Tibial artery (tissue), 4 donors: ENCODE data around the gene ZCCHC14.

Experiments used
- DNase-seq, 2 donors: peaks; one replicate each; pipeline ENCODE4 v3.0.0-alpha.2; 2019
- H3K27ac ChIP-seq, 2 donors: fragments of 200-600 bp; sonication (generic) in 1 of 2; 1 replicate in 1 of 2; 2 replicates in 1 of 2; pipeline ENCODE4 v1.5.1; 2018 to 2019; ENCODE audit warnings: mild to moderate bottlenecking in 1 of 2
- H3K27me3 ChIP-seq, 2 donors: fragments of 200-600 bp; sonication (generic) in 1 of 2; one replicate each; pipeline versions ENCODE4 v1.5.1 to v1.6.0; 2016 to 2019
- H3K36me3 ChIP-seq, 3 donors: fragments of 200-600 bp; sonication (generic) in 2 of 3; one replicate each; pipeline ENCODE4 v1.5.1; 2016 to 2019; ENCODE audit warnings: mild to moderate bottlenecking in 2 of 3
- H3K4me1 ChIP-seq, 4 donors: fragments of 200-600 bp; sonication (generic) in 2 of 4; 1 replicate in 3 of 4; 2 replicates in 1 of 4; pipeline ENCODE4 v1.5.1; 2016 to 2019
- H3K4me3 ChIP-seq, 2 donors: fragments of 200-600 bp; sonication (generic) in 1 of 2; 1 replicate in 1 of 2; 2 replicates in 1 of 2; pipeline ENCODE4 v1.5.1; 2018 to 2019; ENCODE audit warnings: mild to moderate bottlenecking in 2 of 2
- H3K9me3 ChIP-seq, 3 donors: fragments of 200-600 bp; sonication (generic) in 1 of 3; one replicate each; pipeline ENCODE4 v1.5.1; 2016 to 2019
- CTCF ChIP-seq, 2 experiments: fragments of 200-600 bp in 1 of 2; fragments of 450-650 bp in 1 of 2; IDR thresholded peaks; one replicate each; pipeline ENCODE4 v1.5.1; 2017 to 2019; ENCODE audit warnings: antibody characterized with exemption in 2 of 2, mild to moderate bottlenecking in 1 of 2, moderate library complexity in 1 of 2
- intact Hi-C: fragments of 100-400 bp; cut with DNase I; formaldehyde crosslinking; loops from one replicate; pipeline ENCODE4 v1.15.0; 2023; ENCODE audit warnings: low total_unique reads

ZCCHC14 gene

GRCh38 chr16:87453326-87453725, 39.5 kb downstream of the ZCCHC14 start:
- intact Hi-C loops = no loop called here
- no peaks in the 10 kb centered on the region for H3K9me3 ChIP-seq
- DNase-seq = no peak
- H3K27ac ChIP-seq = no peak overlapping the region
- H3K36me3 ChIP-seq = peaks cover 5 to 53% (median 42%) of the 10 kb centered on the region in 3 donors
- no peak overlapping the region for H3K4me3 ChIP-seq
- H3K27me3 ChIP-seq = no peaks in the 10 kb centered on the region
- no peak for TF ChIP-seq CTCF (IDR thresholded peaks at IDR 0.05)
- H3K4me1 ChIP-seq = peaks cover 0 to 12% (median 3%) of the 10 kb centered on the region in 4 donors

DNA sequence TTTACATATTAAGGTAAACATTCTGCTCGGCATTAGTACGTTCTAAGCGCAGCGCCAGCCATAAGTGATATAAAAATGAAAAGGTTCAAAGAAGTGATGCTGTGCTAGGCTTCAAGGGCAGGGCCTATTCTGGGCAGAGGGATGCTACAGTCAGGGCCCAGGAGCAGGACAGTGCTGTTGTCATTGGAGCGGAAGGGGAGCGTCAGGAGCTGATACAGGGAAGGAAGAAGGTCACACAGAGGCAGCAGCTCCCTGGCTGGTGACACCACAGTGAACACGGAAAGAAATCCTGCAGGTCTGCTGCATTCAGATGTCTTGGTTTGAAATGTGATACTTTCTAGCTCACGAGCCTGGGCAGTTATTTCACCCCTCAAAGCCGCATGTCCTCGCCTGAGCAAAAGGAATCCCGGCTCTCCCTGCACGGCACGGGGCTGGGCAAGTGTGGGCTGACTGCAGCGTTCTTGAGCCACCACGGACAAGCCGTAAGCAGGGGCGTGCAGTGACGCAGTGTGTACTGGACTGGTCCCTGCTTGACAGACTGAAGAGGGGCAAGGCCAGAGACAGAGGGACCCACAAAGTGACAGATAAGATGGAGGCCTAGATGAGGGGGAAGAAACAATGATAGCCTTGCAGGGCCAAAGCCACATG, 41.1 kb downstream of the ZCCHC14 start:
- H3K9me3 ChIP-seq = no peaks in the 10 kb centered on the region
- H3K36me3 ChIP-seq = peaks cover 7 to 57% (median 49%) of the 10 kb centered on the region in 3 donors
- no peak for TF ChIP-seq CTCF (IDR thresholded peaks at IDR 0.05)
- no peak for DNase-seq
- H3K4me1 ChIP-seq = no peaks in the 10 kb centered on the region
- H3K27ac ChIP-seq = no peak overlapping the region
- no peaks in the 10 kb centered on the region for H3K27me3 ChIP-seq
- no peak overlapping the region for H3K4me3 ChIP-seq
- intact Hi-C loops = no loop called here

DNA sequence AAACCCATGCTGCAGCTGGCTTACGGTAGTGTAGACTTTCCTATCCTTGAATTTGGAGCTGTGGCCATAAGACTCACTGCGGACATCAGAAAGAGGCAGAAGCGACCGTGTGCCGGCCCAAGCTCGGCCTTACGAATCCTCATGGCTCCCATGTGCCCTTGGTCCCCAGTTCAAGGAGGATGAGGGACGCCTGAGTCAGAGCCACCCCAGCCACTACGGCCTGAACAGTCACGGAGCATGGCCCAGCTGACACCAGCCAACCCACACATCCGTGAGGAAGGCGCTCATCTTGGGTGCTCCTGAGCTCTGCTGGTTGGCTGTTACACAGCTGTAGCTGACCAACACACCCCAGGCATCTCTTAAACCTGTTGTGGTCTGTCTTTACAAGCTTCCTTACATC, 44.0 kb downstream of the ZCCHC14 start:
- no peak for TF ChIP-seq CTCF (IDR thresholded peaks at IDR 0.05)
- intact Hi-C loops = no loop called here
- Histone ChIP-seq H3K4me1 (no peaks in the 10 kb centered on the region), H3K9me3 (no peaks in the 10 kb centered on the region), H3K27me3 (no peaks in the 10 kb centered on the region), H3K36me3 (peaks cover 8 to 51% (median 44%) of the 10 kb centered on the region in 3 donors), H3K4me3 (no peak overlapping the region), H3K27ac (no peak overlapping the region)
- no peak for DNase-seq

DNA sequence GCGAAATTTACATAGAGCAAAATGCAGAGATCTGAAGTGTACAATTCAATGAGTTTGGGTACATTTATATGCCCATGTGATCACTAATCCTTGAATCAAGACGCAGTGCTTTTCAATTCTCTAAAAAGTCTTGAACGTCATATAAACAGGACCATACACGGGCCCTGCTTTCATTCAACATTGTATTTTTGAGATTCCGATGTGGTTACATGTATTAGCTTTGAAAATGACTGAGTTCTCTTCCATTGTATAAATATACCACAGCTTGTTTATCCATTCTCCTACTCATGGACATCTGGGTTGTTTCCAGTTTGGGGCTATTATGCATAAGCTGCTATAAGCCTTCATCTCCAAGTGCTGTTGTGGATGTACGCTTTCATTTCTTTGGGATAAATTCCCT, 45.5 kb downstream of the ZCCHC14 start:
- Histone ChIP-seq H3K4me3 (no peak overlapping the region), H3K4me1 (no peaks in the 10 kb centered on the region), H3K27me3 (no peaks in the 10 kb centered on the region), H3K9me3 (no peaks in the 10 kb centered on the region), H3K36me3 (peaks cover 8 to 47% (median 36%) of the 10 kb centered on the region in 3 donors), H3K27ac (no peak overlapping the region)
- DNase-seq = no peak
- intact Hi-C loops = no loop called here
- TF ChIP-seq CTCF (IDR thresholded peaks at IDR 0.05) = no peak

DNA sequence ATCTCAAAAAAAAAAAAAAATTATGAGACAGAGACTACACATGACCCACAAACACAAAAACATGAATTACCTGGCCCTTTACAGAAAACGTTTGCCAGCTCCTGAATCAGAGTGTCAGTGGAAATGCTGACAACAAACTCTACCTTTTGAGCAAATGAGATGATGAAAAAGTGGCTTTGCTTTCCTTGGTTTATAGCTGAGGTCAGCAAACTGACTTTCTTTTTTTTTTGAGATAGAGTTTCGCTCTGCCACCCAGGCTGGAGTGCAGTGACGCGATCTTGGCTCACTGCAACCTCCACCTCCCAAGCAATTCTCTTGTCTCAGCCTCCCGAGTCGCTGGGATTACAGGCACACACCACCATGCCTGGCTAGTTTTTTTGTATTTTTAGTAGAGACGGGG, 46.3 kb downstream of the ZCCHC14 start:
- Histone ChIP-seq H3K4me3 (no peak overlapping the region), H3K9me3 (no peaks in the 10 kb centered on the region), H3K36me3 (peaks cover 8 to 39% (median 30%) of the 10 kb centered on the region in 3 donors), H3K27me3 (no peaks in the 10 kb centered on the region), H3K27ac (no peak overlapping the region), H3K4me1 (no peaks in the 10 kb centered on the region)
- DNase-seq = no peak
- intact Hi-C loops = no loop called here
- no peak for TF ChIP-seq CTCF (IDR thresholded peaks at IDR 0.05)

DNA sequence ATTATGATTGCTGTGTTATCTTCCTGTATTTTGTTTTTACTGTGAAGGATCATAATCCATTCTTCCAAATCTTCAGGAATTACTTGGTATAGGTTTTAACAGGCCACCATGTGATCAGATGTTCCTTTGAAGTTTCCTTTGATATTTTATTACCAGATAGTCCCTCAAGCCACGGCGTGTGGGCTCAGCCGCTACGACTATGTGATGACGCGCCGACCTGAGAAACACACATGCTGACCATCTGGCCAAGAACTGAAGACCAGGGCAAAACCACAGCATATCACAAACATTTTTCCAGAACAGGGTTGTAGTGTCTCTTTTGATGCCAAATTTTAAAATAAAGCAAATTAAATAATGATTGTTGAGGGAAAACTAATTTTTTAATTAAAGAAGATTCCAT, 47.3 kb downstream of the ZCCHC14 start:
- Histone ChIP-seq H3K27me3 (no peaks in the 10 kb centered on the region), H3K27ac (no peak overlapping the region), H3K4me1 (no peaks in the 10 kb centered on the region), H3K36me3 (peaks cover 8 to 38% (median 28%) of the 10 kb centered on the region in 3 donors), H3K9me3 (no peaks in the 10 kb centered on the region), H3K4me3 (no peak overlapping the region)
- no peak for TF ChIP-seq CTCF (IDR thresholded peaks at IDR 0.05)
- intact Hi-C loops = no loop called here
- no peak for DNase-seq
